HepG2 (cell line): ENCODE data around the gene PPP2R2B. TPM values are rescaled to one million over a fixed set of nuclear protein-coding genes. Genes with fewer than 3 reads are reported as not detected.

Source experiments
- ATAC-seq: fragments of 200-7000 bp; cut with Tn5 transposase; 3 replicates; pipeline ENCODE4 v1.9.1; 2020; ENCODE audit warnings: mild to moderate bottlenecking, moderate library complexity
- BruUV-seq: library from RNA; stranded (reverse); fragments of 400-500 nt; replicated peaks from 2 replicates; lab custom pipeline; 2021; lab: Mats Ljungman, UMichigan
- CTCF ChIA-PET: fragments of 300-600 bp; formaldehyde crosslinking; extraction: SDS; loops from one replicate; lab custom pipeline; 2021; ENCODE audit warnings: low total read pairs, inconsistent platforms, low intra/inter-chr PET ratio; lab: Yijun Ruan, JAX
- POLR2A ChIA-PET: fragments of 350-600 bp; sonication (Branson Sonifier 250); formaldehyde crosslinking; loops from one replicate; lab custom pipeline; 2020; ENCODE audit warnings: antibody characterized with exemption, inconsistent platforms; lab: Yijun Ruan, JAX
- DNase-seq: peaks from one replicate; pipeline ENCODE4 v3.0.0-alpha.2; 2015; ENCODE audit warnings: low spot score
- FAIRE-seq: peaks from 3 replicates; lab custom pipeline; 2011; peaks lifted over from hg19 to GRCh38; lab: Jason Lieb, UNC
- H2AFZ ChIP-seq: one replicate; pipeline ENCODE4 v1.6.1; 2011; ENCODE audit warnings: low read length, inconsistent platforms
- H3K27ac ChIP-seq: fragments of 300-600 bp; 3 replicates; pipeline ENCODE4 v1.8.0; 2011; ENCODE audit warnings: mixed run types, mild to moderate bottlenecking, mixed read lengths, low read length, inconsistent platforms; ENCODE audit not compliant: insufficient read depth; ENCODE audit errors: extremely low read length
- H3K27me3 ChIP-seq, 2 experiments: fragments of 200-600 bp in 1 of 2; 2 replicates in 1 of 2; 3 replicates in 1 of 2; pipeline versions ENCODE4 v1.6.0 to v1.8.0; 2011; ENCODE audit warnings: low read length in 2 of 2, mild to moderate bottlenecking in 2 of 2, moderate library complexity in 2 of 2, inconsistent platforms in 1 of 2; ENCODE audit not compliant: insufficient read depth in 2 of 2, control insufficient read depth in 1 of 2
- H3K36me3 ChIP-seq, 2 experiments: fragments of 200-600 bp in 1 of 2; replicated peaks in 1 of 2; 2 replicates in 1 of 2; 3 replicates in 1 of 2; pipeline versions ENCODE4 v1.5.1 to v1.8.0; 2011; ENCODE audit warnings: low read length in 2 of 2, inconsistent platforms in 1 of 2; ENCODE audit not compliant: insufficient read depth in 2 of 2, control insufficient read depth in 1 of 2
- H3K4me1 ChIP-seq: 2 replicates; pipeline ENCODE4 v1.5.1; 2012; ENCODE audit warnings: low read length, inconsistent platforms; ENCODE audit not compliant: insufficient read depth
- H3K4me2 ChIP-seq: 2 replicates; pipeline ENCODE4 v1.6.0; 2011; ENCODE audit warnings: low read depth, low read length, inconsistent platforms
- H3K4me3 ChIP-seq, 3 experiments: fragments of 200-600 bp in 1 of 3; sonication (generic), shearing (Covaris generic) in 1 of 3; replicated peaks in 1 of 3; 2 replicates each; pipeline ENCODE4 v1.5.1; 2011 to 2016; ENCODE audit warnings: low read length in 3 of 3, inconsistent platforms in 2 of 3, low read depth in 2 of 3, mild to moderate bottlenecking in 2 of 3, control low read depth in 1 of 3, mixed read lengths in 1 of 3; ENCODE audit not compliant: insufficient read depth in 1 of 3
- H3K79me2 ChIP-seq: one replicate; pipeline ENCODE4 v1.6.1; 2011; ENCODE audit warnings: low read length, inconsistent platforms; ENCODE audit not compliant: insufficient read depth
- H3K9ac ChIP-seq: 2 replicates; pipeline ENCODE4 v1.6.0; 2011; ENCODE audit warnings: mild to moderate bottlenecking, low read depth, low read length, inconsistent platforms; ENCODE audit not compliant: insufficient read depth
- H3K9me3 ChIP-seq: 2 replicates; pipeline ENCODE4 v1.5.1; 2012; ENCODE audit warnings: mild to moderate bottlenecking, low read length
- H4K20me1 ChIP-seq: 2 replicates; pipeline ENCODE4 v1.6.0; 2011; ENCODE audit warnings: inconsistent platforms, mild to moderate bottlenecking, low read length, moderate library complexity; ENCODE audit not compliant: insufficient read depth
- EZH2 ChIP-seq: conservative IDR thresholded peaks from 2 replicates; pipeline ENCODE4 v1.6.1; 2012; ENCODE audit warnings: mild to moderate bottlenecking, low read depth, low read length, moderate library complexity
- HNRNPH1 ChIP-seq: fragments of 200-400 bp; formaldehyde crosslinking; optimal IDR thresholded peaks from 2 replicates; pipeline ENCODE3; 2017; ENCODE audit warnings: mild to moderate bottlenecking, low read depth, low read length
- NBN ChIP-seq: fragments of 450-650 bp; conservative IDR thresholded peaks from 2 replicates; pipeline ENCODE4 v1.6.1; 2017
- WGBS: methylation state at CpG from one replicate; pipeline ENCODE4 v1.1.6; 2017; ENCODE audit warnings: low lambda C conversion rate; 5-methylcytosine and 5-hydroxymethylcytosine counted together
- in situ Hi-C: cut with HindIII; loops from 2 replicates; pipeline ENCODE4 v1.10.0; 2017; ENCODE audit warnings: low pct_unique_long_range_greater_than_20kb; ENCODE audit not compliant: extremely low pct_ligation_motif_present
- intact Hi-C: fragments of 100-400 bp; cut with micrococcal nuclease; formaldehyde crosslinking; loops from one replicate; pipeline ENCODE4 v1.10.0; 2022; ENCODE audit not compliant: unreplicated experiment
- polyA plus RNA-seq, 8 experiments: library from polyadenylated mRNA; depleted of rRNA in 3 of 8; stranded (reverse) in 7 of 8; unstranded in 1 of 8; fragments of >200 nt; fragmentation: Illumina TruSeq in 4 of 8; extraction: Trizol in 4 of 8; gene quantifications; 2 replicates each; pipeline versions ENCODE4 v1.2.1 to v1.2.3, GENCODE V29; 2011 to 2016; ENCODE audit warnings: low read depth in 4 of 8, missing spikeins in 1 of 8, mixed read lengths in 1 of 8; ENCODE audit not compliant: insufficient read depth in 1 of 8
- total RNA-seq, 5 experiments: library from RNA; depleted of rRNA; stranded (reverse); fragments of >200 nt; fragmentation: Illumina TruSeq; extraction: Trizol; gene quantifications; 2 replicates each; pipeline ENCODE4 v1.2.3, GENCODE V29; 2016; ENCODE audit warnings: low read depth in 1 of 5
- TF ChIP-seq, protein P1 (sequence below): IDR thresholded peaks from 2 replicates; pipeline ENCODE4 v1.6.1; 2016; ENCODE audit warnings: missing biosample characterization, missing genetic modification reagents, low read depth
- TF ChIP-seq, protein P2 (sequence below): IDR thresholded peaks from 2 replicates; pipeline ENCODE4 v1.6.1; 2012; ENCODE audit warnings: low read length, improper control_type of control experiment
- TF ChIP-seq, protein P3 (sequence below): sonication (generic); formaldehyde crosslinking; IDR thresholded peaks from 2 replicates; pipeline ENCODE4 v1.8.0; 2022; ENCODE audit warnings: mild to moderate bottlenecking, missing genetic modification reagents
- TF ChIP-seq, protein P4 (sequence below): sonication (generic); formaldehyde crosslinking; IDR thresholded peaks from 2 replicates; pipeline ENCODE4 v1.5.1; 2020; ENCODE audit warnings: missing genetic modification reagents, mild to moderate bottlenecking, borderline replicate concordance

PPP2R2B gene
- total and polyA plus RNA-seq, 2 of the 13 experiments (the other 11 are each of a cell fraction or from before 2014, with no cell fraction given) = not detected

DNA sequence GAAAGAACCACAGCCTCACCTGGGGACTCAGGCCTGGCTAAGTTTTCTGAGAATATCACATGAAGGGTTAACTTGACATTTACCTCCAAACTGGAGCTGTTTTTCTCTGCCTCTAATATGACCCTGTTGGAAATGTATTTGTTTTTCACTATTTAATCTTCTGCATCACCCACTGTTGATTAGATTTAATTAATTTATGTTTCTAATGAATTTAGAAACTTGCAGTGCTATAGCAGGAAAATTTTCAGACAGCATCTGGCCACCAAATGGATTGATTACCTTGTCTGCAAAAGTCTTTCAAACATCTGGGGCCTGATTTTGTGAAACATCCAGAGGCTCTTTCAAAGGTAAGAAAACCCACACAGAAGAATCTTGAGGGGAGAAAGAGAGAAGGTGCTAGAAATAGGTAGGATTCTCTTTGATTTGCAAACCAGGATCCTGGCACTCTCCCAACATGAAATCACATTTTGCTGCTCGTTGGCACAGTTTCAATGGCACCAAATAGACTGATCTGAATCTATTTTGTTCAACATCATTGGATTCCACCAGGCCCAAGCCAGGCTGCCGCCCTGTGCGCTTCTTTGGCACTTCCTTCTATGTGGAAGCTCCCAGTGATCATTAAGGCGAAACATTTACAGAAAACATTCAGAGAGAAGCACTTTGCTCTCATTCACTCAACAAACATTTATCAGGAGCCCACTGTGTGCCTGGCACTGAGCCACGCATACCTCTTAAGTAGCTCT is 157.3 kb downstream of the PPP2R2B start:
- TF ChIP-seq, protein P1, sequence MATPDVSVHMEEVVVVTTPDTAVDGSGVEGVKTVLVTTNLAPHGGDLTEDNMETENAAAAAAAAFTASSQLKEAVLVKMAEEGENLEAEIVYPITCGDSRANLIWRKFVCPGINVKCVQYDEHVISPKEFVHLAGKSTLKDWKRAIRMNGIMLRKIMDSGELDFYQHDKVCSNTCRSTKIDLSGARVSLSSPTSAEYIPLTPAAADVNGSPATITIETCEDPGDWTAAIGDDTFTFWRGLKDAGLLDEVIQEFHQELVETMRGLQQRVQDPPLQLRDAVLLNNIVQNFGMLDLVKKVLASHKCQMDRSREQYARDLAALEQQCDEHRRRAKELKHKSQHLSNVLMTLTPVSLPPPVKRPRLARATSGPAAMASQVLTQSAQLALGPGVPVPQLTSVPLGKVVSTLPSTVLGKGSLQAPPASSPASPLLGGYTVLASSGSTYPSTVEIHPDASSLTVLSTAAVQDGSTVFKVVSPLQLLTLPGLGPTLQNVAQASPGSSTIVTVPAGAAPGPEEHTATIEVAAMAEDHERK (CRISPR knock-in tag) = no peak
- TF ChIP-seq NBN (no peak), HNRNPH1 (no peak), EZH2 (no peak)
- TF ChIP-seq, protein P2, sequence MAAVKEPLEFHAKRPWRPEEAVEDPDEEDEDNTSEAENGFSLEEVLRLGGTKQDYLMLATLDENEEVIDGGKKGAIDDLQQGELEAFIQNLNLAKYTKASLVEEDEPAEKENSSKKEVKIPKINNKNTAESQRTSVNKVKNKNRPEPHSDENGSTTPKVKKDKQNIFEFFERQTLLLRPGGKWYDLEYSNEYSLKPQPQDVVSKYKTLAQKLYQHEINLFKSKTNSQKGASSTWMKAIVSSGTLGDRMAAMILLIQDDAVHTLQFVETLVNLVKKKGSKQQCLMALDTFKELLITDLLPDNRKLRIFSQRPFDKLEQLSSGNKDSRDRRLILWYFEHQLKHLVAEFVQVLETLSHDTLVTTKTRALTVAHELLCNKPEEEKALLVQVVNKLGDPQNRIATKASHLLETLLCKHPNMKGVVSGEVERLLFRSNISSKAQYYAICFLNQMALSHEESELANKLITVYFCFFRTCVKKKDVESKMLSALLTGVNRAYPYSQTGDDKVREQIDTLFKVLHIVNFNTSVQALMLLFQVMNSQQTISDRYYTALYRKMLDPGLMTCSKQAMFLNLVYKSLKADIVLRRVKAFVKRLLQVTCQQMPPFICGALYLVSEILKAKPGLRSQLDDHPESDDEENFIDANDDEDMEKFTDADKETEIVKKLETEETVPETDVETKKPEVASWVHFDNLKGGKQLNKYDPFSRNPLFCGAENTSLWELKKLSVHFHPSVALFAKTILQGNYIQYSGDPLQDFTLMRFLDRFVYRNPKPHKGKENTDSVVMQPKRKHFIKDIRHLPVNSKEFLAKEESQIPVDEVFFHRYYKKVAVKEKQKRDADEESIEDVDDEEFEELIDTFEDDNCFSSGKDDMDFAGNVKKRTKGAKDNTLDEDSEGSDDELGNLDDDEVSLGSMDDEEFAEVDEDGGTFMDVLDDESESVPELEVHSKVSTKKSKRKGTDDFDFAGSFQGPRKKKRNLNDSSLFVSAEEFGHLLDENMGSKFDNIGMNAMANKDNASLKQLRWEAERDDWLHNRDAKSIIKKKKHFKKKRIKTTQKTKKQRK = no peak
- TF ChIP-seq, protein P3, sequence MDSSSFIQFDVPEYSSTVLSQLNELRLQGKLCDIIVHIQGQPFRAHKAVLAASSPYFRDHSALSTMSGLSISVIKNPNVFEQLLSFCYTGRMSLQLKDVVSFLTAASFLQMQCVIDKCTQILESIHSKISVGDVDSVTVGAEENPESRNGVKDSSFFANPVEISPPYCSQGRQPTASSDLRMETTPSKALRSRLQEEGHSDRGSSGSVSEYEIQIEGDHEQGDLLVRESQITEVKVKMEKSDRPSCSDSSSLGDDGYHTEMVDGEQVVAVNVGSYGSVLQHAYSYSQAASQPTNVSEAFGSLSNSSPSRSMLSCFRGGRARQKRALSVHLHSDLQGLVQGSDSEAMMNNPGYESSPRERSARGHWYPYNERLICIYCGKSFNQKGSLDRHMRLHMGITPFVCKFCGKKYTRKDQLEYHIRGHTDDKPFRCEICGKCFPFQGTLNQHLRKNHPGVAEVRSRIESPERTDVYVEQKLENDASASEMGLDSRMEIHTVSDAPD (CRISPR knock-in tag) = no peak
- TF ChIP-seq, protein P4, sequence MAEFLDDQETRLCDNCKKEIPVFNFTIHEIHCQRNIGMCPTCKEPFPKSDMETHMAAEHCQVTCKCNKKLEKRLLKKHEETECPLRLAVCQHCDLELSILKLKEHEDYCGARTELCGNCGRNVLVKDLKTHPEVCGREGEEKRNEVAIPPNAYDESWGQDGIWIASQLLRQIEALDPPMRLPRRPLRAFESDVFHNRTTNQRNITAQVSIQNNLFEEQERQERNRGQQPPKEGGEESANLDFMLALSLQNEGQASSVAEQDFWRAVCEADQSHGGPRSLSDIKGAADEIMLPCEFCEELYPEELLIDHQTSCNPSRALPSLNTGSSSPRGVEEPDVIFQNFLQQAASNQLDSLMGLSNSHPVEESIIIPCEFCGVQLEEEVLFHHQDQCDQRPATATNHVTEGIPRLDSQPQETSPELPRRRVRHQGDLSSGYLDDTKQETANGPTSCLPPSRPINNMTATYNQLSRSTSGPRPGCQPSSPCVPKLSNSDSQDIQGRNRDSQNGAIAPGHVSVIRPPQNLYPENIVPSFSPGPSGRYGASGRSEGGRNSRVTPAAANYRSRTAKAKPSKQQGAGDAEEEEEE (CRISPR knock-in tag) = no peak
- TF ChIP-seq, all 625 proteins: peak for 0
- POLR2A ChIA-PET = no interaction called here

More for the DNA sequence above, 157.3 kb downstream of the PPP2R2B start:
- DNase-seq (no peak), ATAC-seq (no peak), FAIRE-seq (no peak)
- H2AFZ ChIP-seq = no peak overlapping the region
- H3K9me3 ChIP-seq = no peaks in the 10 kb centered on the region
- no peaks in the 10 kb centered on the region for H3K27me3 ChIP-seq
- no peak overlapping the region for H3K4me2 ChIP-seq
- no peak overlapping the region for H3K4me3 ChIP-seq
- no peaks in the 10 kb centered on the region for H3K36me3 ChIP-seq
- no TSS peak for BruUV-seq
- in situ Hi-C loops (no loop called here), intact Hi-C loops (no loop called here)
- no peaks in the 10 kb centered on the region for H3K79me2 ChIP-seq
- H3K4me1 ChIP-seq = no peaks in the 10 kb centered on the region
- no peak overlapping the region for H3K9ac ChIP-seq
- CTCF ChIA-PET = no interaction called here
- H4K20me1 ChIP-seq = no peaks in the 10 kb centered on the region
- no peak overlapping the region for H3K27ac ChIP-seq
- WGBS = 14% methylated on average over 5 of the region's 5 CpGs
